CD4-positive, alpha-beta memory T cell (primary cell): ENCODE data around the gene SYK. TPM values are rescaled to one million over a fixed set of nuclear protein-coding genes. Genes with fewer than 3 reads are reported as not detected.

Experiments used
- CTCF ChIA-PET: fragments of 350-600 bp; sonication (Branson Sonifier 250); formaldehyde crosslinking; loops from one replicate; lab custom pipeline; 2021; ENCODE audit warnings: inconsistent platforms; ENCODE audit not compliant: partially characterized antibody; lab: Charles Lee
- POLR2A ChIA-PET: fragments of 350-600 bp; sonication (Branson Sonifier 250); formaldehyde crosslinking; loops from one replicate; lab custom pipeline; 2021; ENCODE audit not compliant: partially characterized antibody; lab: Charles Lee
- DNase-seq, 5 donors: peaks; one replicate each; pipeline versions ENCODE4 v3.0.0 to v3.0.0-alpha.2; 2020 to 2022; ENCODE audit warnings: mixed read lengths in 1 of 5
- H3K27ac ChIP-seq: one replicate; pipeline ENCODE4 v1.7.0; 2013; ENCODE audit warnings: low read depth, low read length
- H3K27me3 ChIP-seq: 2 replicates; pipeline ENCODE4 v1.7.0; 2013; ENCODE audit warnings: mild to moderate bottlenecking, low read length, moderate library complexity; ENCODE audit not compliant: insufficient read depth
- H3K36me3 ChIP-seq: 2 replicates; pipeline ENCODE4 v1.7.0; 2013; ENCODE audit warnings: mild to moderate bottlenecking, low read length, moderate library complexity; ENCODE audit not compliant: insufficient read depth
- H3K4me1 ChIP-seq: 2 replicates; pipeline ENCODE4 v1.7.0; 2013; ENCODE audit warnings: mild to moderate bottlenecking, low read length, moderate library complexity; ENCODE audit not compliant: insufficient read depth
- H3K4me3 ChIP-seq, 2 donors: one replicate each; pipeline ENCODE4 v1.7.0; 2013; ENCODE audit warnings: low read length in 2 of 2, mild to moderate bottlenecking in 1 of 2
- H3K9me3 ChIP-seq, 2 donors: one replicate each; pipeline ENCODE4 v1.7.0; 2013; ENCODE audit warnings: low read length in 2 of 2, control low read depth in 1 of 2; ENCODE audit not compliant: control insufficient read depth in 1 of 2
- H3K27ac Mint-ChIP-seq, 7 donors: one replicate each; pipeline ENCODE4 v1.8.0; 2020 to 2021; ENCODE audit warnings: mixed read lengths in 7 of 7, mild to moderate bottlenecking in 6 of 7, inconsistent platforms in 3 of 7, moderate library complexity in 3 of 7
- H3K27me3 Mint-ChIP-seq, 2 donors: one replicate each; pipeline ENCODE4 v1.8.0; 2020 to 2021; ENCODE audit warnings: mixed read lengths in 2 of 2
- H3K36me3 Mint-ChIP-seq, 2 donors: one replicate each; pipeline ENCODE4 v1.8.0; 2020 to 2021; ENCODE audit warnings: mixed read lengths in 2 of 2, inconsistent platforms in 1 of 2, mild to moderate bottlenecking in 1 of 2
- H3K4me1 Mint-ChIP-seq, 4 donors: one replicate each; pipeline ENCODE4 v1.8.0; 2020 to 2021; ENCODE audit warnings: mixed read lengths in 4 of 4, mild to moderate bottlenecking in 1 of 4
- H3K4me3 Mint-ChIP-seq, 8 donors: one replicate each; pipeline ENCODE4 v1.8.0; 2020 to 2021; ENCODE audit warnings: mixed read lengths in 8 of 8, mild to moderate bottlenecking in 7 of 8, moderate library complexity in 6 of 8, inconsistent platforms in 3 of 8
- H3K9me3 Mint-ChIP-seq, 8 donors: one replicate each; pipeline ENCODE4 v1.8.0; 2020 to 2021; ENCODE audit warnings: mixed read lengths in 8 of 8, mild to moderate bottlenecking in 5 of 8, inconsistent platforms in 3 of 8, moderate library complexity in 1 of 8
- intact Hi-C: fragments of 100-400 bp; cut with micrococcal nuclease; formaldehyde crosslinking; loops from one replicate; pipeline ENCODE4 v1.15.1; 2023
- polyA plus RNA-seq, 2 donors: library from polyadenylated mRNA; unstranded; fragments of 300-500 nt; fragmentation: Illumina TruSeq; gene quantifications; one replicate each; pipeline ENCODE4 v1.2.3, GENCODE V29; 2021
- total RNA-seq, 2 experiments: library from RNA; stranded (reverse); gene quantifications; one replicate each; pipeline ENCODE4 v1.2.3, GENCODE V29; 2021

The SYK gene
- total and polyA plus RNA-seq, 4 experiments from 2014 or later: 0.08 to 1.9 (median 0.78) TPM

DNA sequence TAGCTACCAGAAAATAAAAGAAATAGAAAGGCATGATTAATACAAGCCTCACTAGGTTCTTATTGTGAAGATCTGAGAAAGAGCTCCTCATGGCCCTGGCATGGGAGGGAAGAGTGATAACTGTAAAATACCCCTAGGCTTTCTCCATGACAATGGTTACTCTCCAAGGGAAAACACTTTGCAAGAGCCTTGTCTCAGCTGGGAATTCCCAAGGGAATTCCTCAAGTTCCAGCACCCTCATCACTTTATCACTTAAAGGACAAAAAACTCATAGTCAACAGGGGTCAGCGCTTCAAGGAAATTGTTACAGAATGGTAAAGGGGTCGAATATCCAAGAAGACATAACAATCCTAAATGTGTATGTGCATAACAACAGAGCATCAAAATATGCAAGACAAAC is 21.2 kb downstream of the SYK start:
- DNase-seq: no peak
- intact Hi-C loops: no loop called here
- Mint-ChIP-seq H3K27ac (no peak overlapping the region), H3K9me3 (peaks cover 0 to 2% (median 0%) of the 10 kb centered on the region in 8 donors), H3K4me1 (no peaks in the 10 kb centered on the region), H3K4me3 (no peak overlapping the region), H3K36me3 (no peaks in the 10 kb centered on the region), H3K27me3 (peaks cover 13 to 22% of the 10 kb centered on the region in 2 donors)
- H3K4me1 ChIP-seq: no peaks in the 10 kb centered on the region
- H3K9me3 ChIP-seq: peaks cover 0 to 4% of the 10 kb centered on the region in 2 donors
- POLR2A ChIA-PET: no interaction called here
- CTCF ChIA-PET: no interaction called here
- no peaks in the 10 kb centered on the region for H3K27me3 ChIP-seq
- no peak overlapping the region for H3K4me3 ChIP-seq
- no peaks in the 10 kb centered on the region for H3K36me3 ChIP-seq
- H3K27ac ChIP-seq: no peak overlapping the region

DNA sequence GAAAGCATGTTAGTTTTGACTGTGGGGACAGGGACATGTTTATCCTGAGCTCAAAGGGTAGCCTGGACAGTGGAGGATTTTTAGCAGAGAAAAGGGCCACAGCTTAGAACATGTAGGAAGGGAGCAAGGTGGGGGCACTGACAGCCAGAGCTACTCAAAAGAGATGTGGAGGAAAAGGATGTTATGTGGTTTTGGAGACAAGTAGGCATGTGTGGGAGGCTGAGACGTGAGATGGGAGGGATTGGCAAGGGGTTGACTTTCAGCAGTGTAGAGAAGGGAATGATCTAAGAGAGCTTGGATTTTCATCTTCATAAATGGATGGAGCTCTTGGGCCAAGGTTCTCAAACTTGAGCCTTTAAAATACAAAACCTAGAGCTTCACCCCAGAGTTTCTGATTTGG is 24.0 kb downstream of the SYK start:
- Mint-ChIP-seq H3K36me3 (no peaks in the 10 kb centered on the region), H3K27me3 (peaks cover 18 to 26% of the 10 kb centered on the region in 2 donors), H3K27ac (no peak overlapping the region), H3K9me3 (no peaks in the 10 kb centered on the region), H3K4me1 (no peaks in the 10 kb centered on the region), H3K4me3 (no peak overlapping the region)
- no peaks in the 10 kb centered on the region for H3K36me3 ChIP-seq
- POLR2A ChIA-PET: no interaction called here
- no peaks in the 10 kb centered on the region for H3K27me3 ChIP-seq
- CTCF ChIA-PET: interaction anchor here (1.6 kb wide), 1 partner anchor 10 kb away, joined by 5 read pairs; no protein-coding TSS in a partner anchor
- H3K9me3 ChIP-seq: peaks cover 0 to 4% of the 10 kb centered on the region in 2 donors
- no peak overlapping the region for H3K27ac ChIP-seq
- H3K4me1 ChIP-seq: no peaks in the 10 kb centered on the region
- intact Hi-C loops: no loop called here
- DNase-seq: no peak
- H3K4me3 ChIP-seq: no peak overlapping the region

DNA sequence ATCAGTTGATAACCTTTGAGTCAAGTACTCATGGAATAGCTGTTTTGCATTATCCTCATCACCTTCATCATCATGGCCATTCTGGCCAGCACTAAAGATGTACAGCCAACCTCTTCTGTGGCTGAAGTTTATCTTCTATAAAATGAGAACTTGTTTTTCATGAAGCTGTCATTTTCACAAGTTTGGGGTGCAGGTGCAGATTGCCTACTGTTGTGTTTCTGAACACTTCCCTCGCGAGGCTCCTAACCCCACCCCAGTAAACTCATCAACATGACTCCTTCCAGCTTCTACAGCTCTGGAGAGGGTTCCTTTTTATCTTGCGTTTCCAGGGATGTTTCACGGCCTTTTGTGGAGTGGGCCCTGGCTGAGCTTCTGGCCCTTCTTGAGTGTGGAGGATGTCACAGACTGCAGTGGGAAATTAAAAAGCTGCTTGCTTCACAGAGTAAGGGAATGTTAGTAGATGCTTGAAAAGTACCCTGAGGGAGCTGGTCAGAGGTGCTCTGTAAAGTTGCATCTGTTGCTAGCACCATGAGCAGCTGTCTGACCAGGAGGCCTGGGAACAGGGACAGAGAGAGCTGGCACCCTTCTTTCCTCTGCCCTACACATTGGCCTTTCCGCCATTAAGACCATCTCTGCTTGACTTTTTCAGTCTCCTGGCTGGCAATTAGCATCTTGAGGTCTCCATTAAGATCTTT is 24.9 kb downstream of the SYK start:
- no peaks in the 10 kb centered on the region for H3K4me1 Mint-ChIP-seq
- H3K4me3 ChIP-seq: no peak overlapping the region
- no peaks in the 10 kb centered on the region for H3K9me3 Mint-ChIP-seq
- H3K36me3 Mint-ChIP-seq: no peaks in the 10 kb centered on the region
- intact Hi-C loops: no loop called here
- H3K36me3 ChIP-seq: no peaks in the 10 kb centered on the region
- H3K9me3 ChIP-seq: peaks cover 0 to 4% of the 10 kb centered on the region in 2 donors
- no peak overlapping the region for H3K27ac ChIP-seq
- CTCF ChIA-PET: interaction anchor here (1.6 kb wide), 1 partner anchor 11 kb away, joined by 5 read pairs; no protein-coding TSS in a partner anchor
- H3K4me1 ChIP-seq: no peaks in the 10 kb centered on the region
- peaks cover 14 to 26% of the 10 kb centered on the region in 2 donors for H3K27me3 Mint-ChIP-seq
- DNase-seq: no peak
- H3K27ac Mint-ChIP-seq: no peak overlapping the region
- POLR2A ChIA-PET: no interaction called here
- no peaks in the 10 kb centered on the region for H3K27me3 ChIP-seq
- no peak overlapping the region for H3K4me3 Mint-ChIP-seq

DNA sequence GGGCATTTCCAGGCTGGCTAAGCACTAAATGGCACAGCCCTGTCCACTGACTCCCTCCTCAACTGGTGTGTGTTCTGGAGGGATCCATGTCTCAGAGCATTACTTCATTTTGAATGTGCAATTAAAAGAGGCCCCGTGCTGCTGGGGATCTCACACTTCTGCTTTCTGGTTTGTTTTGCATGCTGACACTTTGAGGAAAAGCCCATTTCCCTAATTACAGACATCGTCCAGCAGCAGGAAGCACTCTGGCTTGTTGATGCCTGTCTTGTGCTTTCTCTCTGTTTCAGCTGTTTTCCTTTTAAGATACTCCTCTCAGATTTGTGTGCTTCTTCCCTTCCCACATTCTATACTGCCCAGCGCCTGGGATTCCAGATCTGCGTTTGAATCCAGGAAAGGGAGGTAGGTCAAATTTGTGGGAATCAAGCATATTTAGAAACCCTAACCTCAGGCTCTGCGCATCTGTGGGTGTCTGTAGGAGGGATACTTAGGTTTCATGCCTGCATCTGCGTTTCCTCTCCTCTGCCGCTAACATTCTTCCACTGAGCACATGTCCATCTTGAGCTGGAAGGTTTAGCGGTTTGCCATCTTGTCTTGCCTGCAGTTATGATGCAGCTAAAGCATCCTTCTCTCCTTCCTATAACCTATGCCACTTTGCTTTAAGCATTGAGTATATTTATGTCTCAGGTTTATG is 25.7 kb downstream of the SYK start:
- Histone ChIP-seq H3K9me3 (peaks cover 0 to 4% of the 10 kb centered on the region in 2 donors), H3K27ac (no peak overlapping the region), H3K4me3 (no peak overlapping the region), H3K36me3 (no peaks in the 10 kb centered on the region), H3K27me3 (no peaks in the 10 kb centered on the region), H3K4me1 (no peaks in the 10 kb centered on the region)
- Mint-ChIP-seq H3K36me3 (no peaks in the 10 kb centered on the region), H3K4me3 (no peak overlapping the region), H3K9me3 (no peaks in the 10 kb centered on the region), H3K4me1 (no peaks in the 10 kb centered on the region), H3K27me3 (peaks cover 10 to 23% of the 10 kb centered on the region in 2 donors), H3K27ac (no peak overlapping the region)
- POLR2A ChIA-PET: no interaction called here
- intact Hi-C loops: no loop called here
- CTCF ChIA-PET: no interaction called here
- DNase-seq: no peak

DNA sequence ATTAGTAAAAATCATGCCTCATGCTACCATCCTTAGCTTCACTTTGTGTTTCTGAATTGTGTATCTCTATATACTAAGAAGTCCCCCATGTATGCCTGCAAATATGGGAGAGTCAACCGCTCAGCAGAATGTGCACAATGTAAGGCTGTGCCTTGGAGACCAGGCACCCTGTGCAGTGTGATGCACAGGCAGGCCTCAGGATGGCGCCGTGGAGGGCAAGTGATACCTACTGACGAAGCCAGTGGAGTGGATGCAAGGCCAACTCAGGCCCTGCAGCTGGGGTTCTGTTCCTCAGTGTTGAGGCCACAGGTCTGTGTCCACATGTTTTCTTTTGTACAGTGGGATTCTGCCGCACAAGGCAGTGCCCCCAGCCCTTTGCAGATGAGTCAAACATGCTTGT is 28.4 kb downstream of the SYK start:
- Histone ChIP-seq H3K27ac (no peak overlapping the region), H3K4me3 (no peak overlapping the region), H3K27me3 (no peaks in the 10 kb centered on the region), H3K36me3 (no peaks in the 10 kb centered on the region), H3K4me1 (no peaks in the 10 kb centered on the region), H3K9me3 (peaks cover 0 to 4% of the 10 kb centered on the region in 2 donors)
- no peaks in the 10 kb centered on the region for H3K36me3 Mint-ChIP-seq
- H3K27me3 Mint-ChIP-seq: peaks cover 12 to 22% of the 10 kb centered on the region in 2 donors
- ChIA-PET POLR2A (no interaction called here), CTCF (no interaction called here)
- H3K9me3 Mint-ChIP-seq: no peaks in the 10 kb centered on the region
- no peak overlapping the region for H3K4me3 Mint-ChIP-seq
- no peak for DNase-seq
- no peaks in the 10 kb centered on the region for H3K4me1 Mint-ChIP-seq
- intact Hi-C loops: no loop called here
- no peak overlapping the region for H3K27ac Mint-ChIP-seq

DNA sequence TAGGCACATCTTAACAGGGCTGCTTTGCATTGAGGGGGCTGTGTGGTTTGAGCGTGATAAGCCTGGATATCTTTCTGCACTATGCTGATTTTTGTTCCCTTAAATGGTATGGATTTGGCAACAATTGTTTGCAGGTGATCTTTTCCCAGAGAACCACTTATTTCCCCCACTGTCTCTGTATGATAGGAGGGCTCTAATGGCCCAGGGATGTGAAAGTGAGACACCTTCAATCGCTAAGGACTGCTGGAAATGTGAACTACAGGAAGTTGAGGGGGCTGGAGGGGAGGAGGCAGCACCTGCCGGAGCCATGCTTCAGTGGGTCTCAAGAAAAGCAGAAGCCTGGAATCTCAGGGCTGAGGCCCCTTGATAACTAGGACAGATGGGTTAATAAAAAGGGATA is 29.4 kb downstream of the SYK start:
- Mint-ChIP-seq H3K9me3 (no peaks in the 10 kb centered on the region), H3K36me3 (no peaks in the 10 kb centered on the region), H3K4me1 (no peaks in the 10 kb centered on the region), H3K27ac (no peak overlapping the region), H3K4me3 (no peak overlapping the region), H3K27me3 (peaks cover 12 to 16% of the 10 kb centered on the region in 2 donors)
- H3K9me3 ChIP-seq: no peaks in the 10 kb centered on the region
- no peaks in the 10 kb centered on the region for H3K4me1 ChIP-seq
- H3K27ac ChIP-seq: no peak overlapping the region
- no peak for DNase-seq
- ChIA-PET POLR2A (no interaction called here), CTCF (no interaction called here)
- no peaks in the 10 kb centered on the region for H3K27me3 ChIP-seq
- intact Hi-C loops: no loop called here
- no peak overlapping the region for H3K4me3 ChIP-seq
- no peaks in the 10 kb centered on the region for H3K36me3 ChIP-seq

DNA sequence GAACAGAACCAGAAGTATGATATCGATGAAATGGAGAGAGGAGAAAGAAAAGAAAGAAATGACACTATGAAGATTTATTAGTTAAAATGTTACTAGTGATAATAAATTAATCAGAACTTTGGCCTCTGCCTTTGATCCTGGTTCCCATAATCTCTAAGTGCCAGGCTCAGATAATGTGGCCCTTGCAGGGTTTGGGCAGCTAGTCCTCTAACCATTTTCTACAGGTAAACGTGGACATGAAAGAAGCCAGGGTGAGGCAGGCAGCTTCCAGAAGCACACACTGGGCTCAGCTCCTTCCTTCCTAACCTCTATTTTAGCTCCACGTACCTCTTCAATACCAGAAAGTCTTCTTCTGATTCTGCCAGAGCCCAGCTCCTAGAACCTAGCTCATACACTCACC is 30.6 kb downstream of the SYK start:
- peaks cover 9 to 16% of the 10 kb centered on the region in 2 donors for H3K27me3 Mint-ChIP-seq
- no peaks in the 10 kb centered on the region for H3K9me3 ChIP-seq
- no peaks in the 10 kb centered on the region for H3K27me3 ChIP-seq
- H3K27ac ChIP-seq: no peak overlapping the region
- no peaks in the 10 kb centered on the region for H3K4me1 Mint-ChIP-seq
- H3K4me3 ChIP-seq: no peak overlapping the region
- ChIA-PET CTCF (no interaction called here), POLR2A (no interaction called here)
- H3K36me3 Mint-ChIP-seq: no peaks in the 10 kb centered on the region
- H3K9me3 Mint-ChIP-seq: no peaks in the 10 kb centered on the region
- no peak for DNase-seq
- H3K27ac Mint-ChIP-seq: no peak overlapping the region
- no peaks in the 10 kb centered on the region for H3K4me1 ChIP-seq
- intact Hi-C loops: no loop called here
- no peaks in the 10 kb centered on the region for H3K36me3 ChIP-seq
- no peak overlapping the region for H3K4me3 Mint-ChIP-seq
